ENCODE results near the gene GAS7. TPM values are rescaled to one million over a fixed set of nuclear protein-coding genes. Genes with fewer than 3 reads are reported as not detected.

Gene GAS7
- polyA plus RNA-seq, 1 donor (not counting 4 experiments of a cell fraction or from before 2014, with no cell fraction given) = 0.10 TPM

- no peak for TF ChIP-seq CTCF (optimal IDR thresholded peaks at IDR 0.05 in 1 of 3, IDR thresholded peaks at IDR 0.05 in 1 of 3, conservative IDR thresholded peaks at IDR 0.05 in 1 of 3; ENCODE audit: extremely low read depth in 1 of 3, insufficient read depth in 2 of 3, low read length in 3 of 3)
- no peak for TF ChIP-seq EZH2 (IDR thresholded peaks at IDR 0.05; ENCODE audit: low read length)
- no peaks in the 10 kb centered on the region for H3K36me3 ChIP-seq (ENCODE audit: control insufficient read depth in 2 of 2, extremely low read depth in 1 of 2, insufficient read depth in 2 of 2, low read length in 2 of 2)
- H3K4me2 ChIP-seq (ENCODE audit: control insufficient read depth, extremely low read depth, insufficient read depth, low read depth, low read length) = no peak overlapping the region
- H3K27ac ChIP-seq (ENCODE audit: control insufficient read depth, insufficient read depth, low read length) = no peak overlapping the region
- H3K9me3 ChIP-seq (ENCODE audit: control insufficient read depth, low read depth, low read length) = no peaks in the 10 kb centered on the region
- H3K79me2 ChIP-seq (ENCODE audit: control insufficient read depth, insufficient read depth, low read length) = no peaks in the 10 kb centered on the region
- H3K27me3 ChIP-seq (ENCODE audit: control insufficient read depth, extremely low read depth, insufficient read depth, low read length) = no peaks in the 10 kb centered on the region
- no peaks in the 10 kb centered on the region for H4K20me1 ChIP-seq (ENCODE audit: control insufficient read depth, extremely low read depth, insufficient read depth, low read length)
- FAIRE-seq (no peak), DNase-seq (ENCODE audit: low read depth, low spot score) (no peak)
- H3K9ac ChIP-seq (ENCODE audit: control insufficient read depth, extremely low read depth, insufficient read depth, low read length) = no peak overlapping the region
- H2AFZ ChIP-seq (ENCODE audit: control insufficient read depth, low read length) = no peak overlapping the region
- no peaks in the 10 kb centered on the region for H3K4me1 ChIP-seq (ENCODE audit: control insufficient read depth, extremely low read depth, insufficient read depth, low read length)
- H3K4me3 ChIP-seq (ENCODE audit: control insufficient read depth in 2 of 3, extremely low read depth in 1 of 3, insufficient read depth in 2 of 3, low read depth in 1 of 3, low read length in 3 of 3) = no peak overlapping the region
- dilution Hi-C loops (cut with MboI; ENCODE audit: extremely low pct_ligation_motif_present, low sequenced_read_pairs) = no loop called here
- H3K9me1 ChIP-seq (ENCODE audit: control insufficient read depth, extremely low read depth, insufficient read depth, low read length) = no peaks in the 10 kb centered on the region
Observed at GRCh38 chr17:9898812-9899211, 299.6 kb downstream of the GAS7 start.

GRCh38 chr17:9897372-9897968, 300.9 kb downstream of the GAS7 start:
- dilution Hi-C loops (cut with MboI; ENCODE audit: extremely low pct_ligation_motif_present, low sequenced_read_pairs) = no loop called here
- Histone ChIP-seq H3K4me2 (ENCODE audit: control insufficient read depth, extremely low read depth, insufficient read depth, low read depth, low read length) (no peak overlapping the region), H3K4me1 (ENCODE audit: control insufficient read depth, extremely low read depth, insufficient read depth, low read length) (no peaks in the 10 kb centered on the region), H4K20me1 (ENCODE audit: control insufficient read depth, extremely low read depth, insufficient read depth, low read length) (no peaks in the 10 kb centered on the region), H3K79me2 (ENCODE audit: control insufficient read depth, insufficient read depth, low read length) (no peaks in the 10 kb centered on the region), H3K9me3 (ENCODE audit: control insufficient read depth, low read depth, low read length) (no peaks in the 10 kb centered on the region), H3K9me1 (ENCODE audit: control insufficient read depth, extremely low read depth, insufficient read depth, low read length) (no peaks in the 10 kb centered on the region), H2AFZ (ENCODE audit: control insufficient read depth, low read length) (no peak overlapping the region), H3K36me3 (ENCODE audit: control insufficient read depth in 2 of 2, extremely low read depth in 1 of 2, insufficient read depth in 2 of 2, low read length in 2 of 2) (no peaks in the 10 kb centered on the region), H3K27me3 (ENCODE audit: control insufficient read depth, extremely low read depth, insufficient read depth, low read length) (no peaks in the 10 kb centered on the region), H3K9ac (ENCODE audit: control insufficient read depth, extremely low read depth, insufficient read depth, low read length) (no peak overlapping the region), H3K27ac (ENCODE audit: control insufficient read depth, insufficient read depth, low read length) (no peak overlapping the region), H3K4me3 (ENCODE audit: control insufficient read depth in 2 of 3, extremely low read depth in 1 of 3, insufficient read depth in 2 of 3, low read depth in 1 of 3, low read length in 3 of 3) (no peak overlapping the region)
- TF ChIP-seq CTCF (optimal IDR thresholded peaks at IDR 0.05 in 1 of 3, IDR thresholded peaks at IDR 0.05 in 1 of 3, conservative IDR thresholded peaks at IDR 0.05 in 1 of 3; ENCODE audit: extremely low read depth in 1 of 3, insufficient read depth in 2 of 3, low read length in 3 of 3) (no peak), EZH2 (IDR thresholded peaks at IDR 0.05; ENCODE audit: low read length) (no peak)
- DNase-seq (ENCODE audit: low read depth, low spot score) (no peak), FAIRE-seq (no peak)

Data from keratinocyte (primary cell).